GM12878 (cell line): ENCODE measurements around the gene MBD6. TPM values are rescaled to one million over a fixed set of nuclear protein-coding genes. Genes with fewer than 3 reads are reported as not detected.

Experiments used
- HDAC2 ChIP-seq: fragments of 200-600 bp; sonication (generic); IDR thresholded peaks from 2 replicates; pipeline ENCODE4 v1.6.1; 2017
- HDAC6 ChIP-seq: fragments of 200-600 bp; sonication (generic); IDR thresholded peaks from one replicate; pipeline ENCODE4 v1.8.0; 2017; ENCODE audit warnings: antibody characterized with exemption; ENCODE audit not compliant: unreplicated experiment
- NFYA ChIP-seq: IDR thresholded peaks from 2 replicates; pipeline ENCODE4 v1.6.1; 2011; ENCODE audit warnings: low read depth, mild to moderate bottlenecking, low read length, improper control_type of control experiment, borderline replicate concordance
- TAF1 ChIP-seq: IDR thresholded peaks from 2 replicates; pipeline ENCODE4 v1.6.1; 2011; ENCODE audit warnings: mild to moderate bottlenecking, low read depth, low read length, borderline replicate concordance
- polyA plus RNA-seq, 11 experiments: library from polyadenylated mRNA; depleted of rRNA in 4 of 11; unstranded in 6 of 11; stranded (reverse) in 5 of 11; fragments of >200 nt; fragmentation: Nextera tagmentation in 4 of 11; fragmentation: Illumina TruSeq in 1 of 11; extraction: Ambion mirVana in 4 of 11; extraction: Trizol in 1 of 11; gene quantifications; 1 replicate in 1 of 11; 2 replicates in 10 of 11; pipeline versions ENCODE4 v1.2.1 to v1.2.3, GENCODE V29; 2011 to 2016; ENCODE audit warnings: inconsistent platforms in 2 of 11, missing spikeins in 2 of 11, low read depth in 1 of 11
- total RNA-seq, 4 experiments: library from RNA; depleted of rRNA in 3 of 4; stranded (reverse); fragments of >200 nt in 3 of 4; fragmentation: Illumina TruSeq in 1 of 4; extraction: Trizol in 1 of 4; gene quantifications; 2 replicates each; pipeline versions ENCODE4 v1.2.1 to v1.2.3, GENCODE V29; 2013 to 2021
- TF ChIP-seq, protein P1 (sequence below): fragments of 450-650 bp; IDR thresholded peaks from 2 replicates; pipeline ENCODE4 v1.6.1; 2017; ENCODE audit warnings: mild to moderate bottlenecking, moderate library complexity
- TF ChIP-seq, protein P2 (sequence below): IDR thresholded peaks from 2 replicates; pipeline ENCODE4 v1.6.1; 2011; ENCODE audit warnings: mild to moderate bottlenecking, low read depth, low read length, moderate library complexity; ENCODE audit not compliant: insufficient replicate concordance
- TF ChIP-seq, protein P3 (sequence below): IDR thresholded peaks from 2 replicates; pipeline ENCODE4 v1.6.1; 2011; ENCODE audit warnings: low read depth, low read length, improper control_type of control experiment, borderline replicate concordance

MBD6 gene
- total and polyA plus RNA-seq, 10 of the 15 experiments (the other 5 are each of a cell fraction or from before 2014, with no cell fraction given), result 1.5 to 52.7 (median 6.8) TPM

DNA sequence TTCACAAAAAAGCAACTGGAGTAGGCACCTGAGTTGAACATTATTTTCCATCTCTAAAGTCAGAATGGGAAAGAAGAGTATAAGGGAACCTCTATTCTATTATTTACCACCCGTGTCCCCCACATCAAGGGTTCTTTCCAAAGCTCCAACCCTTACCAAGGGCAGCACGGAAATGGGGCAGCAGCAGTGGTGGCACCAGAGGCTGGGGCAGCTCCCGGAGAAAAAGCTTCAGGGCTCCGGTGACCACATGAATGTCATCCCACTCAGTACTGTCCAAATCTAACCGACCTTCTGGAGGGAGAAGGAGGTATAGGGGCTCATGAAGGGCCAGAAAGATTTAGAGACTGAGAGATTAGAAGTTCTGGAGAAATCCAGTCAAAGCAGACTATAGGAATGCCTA is 48.7 kb upstream of the MBD6 start (continued):
- TF ChIP-seq, protein P1, sequence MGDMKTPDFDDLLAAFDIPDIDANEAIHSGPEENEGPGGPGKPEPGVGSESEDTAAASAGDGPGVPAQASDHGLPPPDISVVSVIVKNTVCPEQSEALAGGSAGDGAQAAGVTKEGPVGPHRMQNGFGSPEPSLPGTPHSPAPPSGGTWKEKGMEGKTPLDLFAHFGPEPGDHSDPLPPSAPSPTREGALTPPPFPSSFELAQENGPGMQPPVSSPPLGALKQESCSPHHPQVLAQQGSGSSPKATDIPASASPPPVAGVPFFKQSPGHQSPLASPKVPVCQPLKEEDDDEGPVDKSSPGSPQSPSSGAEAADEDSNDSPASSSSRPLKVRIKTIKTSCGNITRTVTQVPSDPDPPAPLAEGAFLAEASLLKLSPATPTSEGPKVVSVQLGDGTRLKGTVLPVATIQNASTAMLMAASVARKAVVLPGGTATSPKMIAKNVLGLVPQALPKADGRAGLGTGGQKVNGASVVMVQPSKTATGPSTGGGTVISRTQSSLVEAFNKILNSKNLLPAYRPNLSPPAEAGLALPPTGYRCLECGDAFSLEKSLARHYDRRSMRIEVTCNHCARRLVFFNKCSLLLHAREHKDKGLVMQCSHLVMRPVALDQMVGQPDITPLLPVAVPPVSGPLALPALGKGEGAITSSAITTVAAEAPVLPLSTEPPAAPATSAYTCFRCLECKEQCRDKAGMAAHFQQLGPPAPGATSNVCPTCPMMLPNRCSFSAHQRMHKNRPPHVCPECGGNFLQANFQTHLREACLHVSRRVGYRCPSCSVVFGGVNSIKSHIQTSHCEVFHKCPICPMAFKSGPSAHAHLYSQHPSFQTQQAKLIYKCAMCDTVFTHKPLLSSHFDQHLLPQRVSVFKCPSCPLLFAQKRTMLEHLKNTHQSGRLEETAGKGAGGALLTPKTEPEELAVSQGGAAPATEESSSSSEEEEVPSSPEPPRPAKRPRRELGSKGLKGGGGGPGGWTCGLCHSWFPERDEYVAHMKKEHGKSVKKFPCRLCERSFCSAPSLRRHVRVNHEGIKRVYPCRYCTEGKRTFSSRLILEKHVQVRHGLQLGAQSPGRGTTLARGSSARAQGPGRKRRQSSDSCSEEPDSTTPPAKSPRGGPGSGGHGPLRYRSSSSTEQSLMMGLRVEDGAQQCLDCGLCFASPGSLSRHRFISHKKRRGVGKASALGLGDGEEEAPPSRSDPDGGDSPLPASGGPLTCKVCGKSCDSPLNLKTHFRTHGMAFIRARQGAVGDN, result no peak
- TF ChIP-seq HDAC2 (no peak), HDAC6 (no peak), TAF1 (no peak), NFYA (no peak)
- TF ChIP-seq, protein P2, sequence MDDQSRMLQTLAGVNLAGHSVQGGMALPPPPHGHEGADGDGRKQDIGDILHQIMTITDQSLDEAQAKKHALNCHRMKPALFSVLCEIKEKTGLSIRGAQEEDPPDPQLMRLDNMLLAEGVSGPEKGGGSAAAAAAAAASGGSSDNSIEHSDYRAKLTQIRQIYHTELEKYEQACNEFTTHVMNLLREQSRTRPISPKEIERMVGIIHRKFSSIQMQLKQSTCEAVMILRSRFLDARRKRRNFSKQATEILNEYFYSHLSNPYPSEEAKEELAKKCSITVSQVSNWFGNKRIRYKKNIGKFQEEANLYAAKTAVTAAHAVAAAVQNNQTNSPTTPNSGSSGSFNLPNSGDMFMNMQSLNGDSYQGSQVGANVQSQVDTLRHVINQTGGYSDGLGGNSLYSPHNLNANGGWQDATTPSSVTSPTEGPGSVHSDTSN, result no peak
- TF ChIP-seq, protein P3, sequence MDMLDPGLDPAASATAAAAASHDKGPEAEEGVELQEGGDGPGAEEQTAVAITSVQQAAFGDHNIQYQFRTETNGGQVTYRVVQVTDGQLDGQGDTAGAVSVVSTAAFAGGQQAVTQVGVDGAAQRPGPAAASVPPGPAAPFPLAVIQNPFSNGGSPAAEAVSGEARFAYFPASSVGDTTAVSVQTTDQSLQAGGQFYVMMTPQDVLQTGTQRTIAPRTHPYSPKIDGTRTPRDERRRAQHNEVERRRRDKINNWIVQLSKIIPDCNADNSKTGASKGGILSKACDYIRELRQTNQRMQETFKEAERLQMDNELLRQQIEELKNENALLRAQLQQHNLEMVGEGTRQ, result no peak
